GM21723 (cell line): Measurements from ENCODE around the gene SYF2.

Source experiments
- ATAC-seq: cut with Tn5 transposase; IDR thresholded peaks from one replicate; pipeline ENCODE4 v1.9.1; 2021; ENCODE audit warnings: mild to moderate bottlenecking, moderate library complexity; ENCODE audit not compliant: unreplicated experiment

Gene SYF2

DNA sequence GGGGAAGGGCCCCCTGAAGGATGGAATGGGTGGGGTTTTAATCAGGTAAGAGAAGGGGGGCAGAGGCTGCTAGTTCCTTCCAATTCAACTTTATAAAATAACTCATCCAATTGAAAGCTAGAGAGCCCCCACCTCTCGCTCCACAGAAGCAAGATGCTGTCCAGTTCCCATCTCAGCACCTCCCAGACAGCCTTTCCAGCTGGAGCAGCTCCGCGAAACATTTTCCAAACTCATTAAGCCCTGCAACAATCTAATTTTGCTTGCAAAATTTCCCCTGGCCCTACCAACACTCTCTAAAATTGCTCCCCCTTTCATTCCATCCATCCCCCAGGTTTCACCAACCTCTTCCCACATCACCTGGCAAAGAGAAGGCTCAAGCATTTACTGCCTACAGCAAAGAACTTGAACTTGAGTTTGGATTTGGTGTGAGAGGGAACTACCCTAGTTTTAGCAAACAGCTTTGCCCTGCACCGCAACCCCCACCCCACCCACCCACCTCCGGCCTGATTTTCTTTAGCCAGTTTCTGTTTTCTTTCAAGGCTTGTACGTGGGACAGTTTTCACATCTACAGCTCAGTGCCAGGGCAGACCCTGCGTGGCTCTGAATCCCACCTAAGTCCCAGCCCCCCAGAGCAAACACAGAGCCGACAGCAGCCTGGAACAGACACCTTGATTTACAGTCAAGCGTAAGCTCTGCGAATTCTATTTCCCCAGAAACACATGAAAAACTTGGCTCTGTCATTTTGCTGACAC is 46.7 kb downstream of the SYF2 start:
- ATAC-seq = no peak

DNA sequence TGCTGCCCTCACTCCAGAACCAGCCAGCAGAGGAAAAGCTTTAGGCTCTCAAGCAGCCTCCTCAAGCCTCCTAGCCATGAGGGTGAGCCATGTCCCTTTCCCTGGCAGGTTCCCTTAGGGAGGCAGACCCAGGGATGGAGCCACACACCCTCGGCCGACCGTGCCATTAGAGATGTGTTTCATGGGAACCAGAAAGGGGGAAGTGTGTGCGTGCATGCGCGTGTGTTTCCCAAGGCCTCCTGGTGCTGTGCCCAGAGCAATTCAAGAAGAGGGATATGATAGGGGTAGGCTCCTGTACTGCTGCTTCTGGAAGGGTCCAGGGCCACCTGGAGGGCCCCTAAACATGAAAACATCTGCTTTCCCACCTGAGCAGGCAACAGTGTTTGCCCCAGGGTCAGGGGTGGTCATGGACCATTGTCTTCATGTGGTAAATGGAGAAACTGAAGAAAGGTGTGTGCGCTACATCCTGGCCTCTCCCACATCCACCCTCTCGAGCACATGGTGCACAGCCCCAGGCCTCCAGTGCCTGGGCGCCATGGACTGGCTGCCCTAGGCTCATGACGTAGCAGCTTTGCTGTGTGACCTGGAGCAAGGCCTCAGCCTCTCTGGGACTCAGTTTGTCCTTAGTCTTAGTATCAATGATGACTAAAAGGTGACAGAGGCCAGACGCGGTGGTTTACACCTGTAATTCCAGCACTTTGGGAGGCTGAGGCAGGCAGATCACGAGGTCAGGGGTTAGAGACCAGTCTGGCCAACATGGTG is 48.1 kb downstream of the SYF2 start:
- no peak for ATAC-seq

DNA sequence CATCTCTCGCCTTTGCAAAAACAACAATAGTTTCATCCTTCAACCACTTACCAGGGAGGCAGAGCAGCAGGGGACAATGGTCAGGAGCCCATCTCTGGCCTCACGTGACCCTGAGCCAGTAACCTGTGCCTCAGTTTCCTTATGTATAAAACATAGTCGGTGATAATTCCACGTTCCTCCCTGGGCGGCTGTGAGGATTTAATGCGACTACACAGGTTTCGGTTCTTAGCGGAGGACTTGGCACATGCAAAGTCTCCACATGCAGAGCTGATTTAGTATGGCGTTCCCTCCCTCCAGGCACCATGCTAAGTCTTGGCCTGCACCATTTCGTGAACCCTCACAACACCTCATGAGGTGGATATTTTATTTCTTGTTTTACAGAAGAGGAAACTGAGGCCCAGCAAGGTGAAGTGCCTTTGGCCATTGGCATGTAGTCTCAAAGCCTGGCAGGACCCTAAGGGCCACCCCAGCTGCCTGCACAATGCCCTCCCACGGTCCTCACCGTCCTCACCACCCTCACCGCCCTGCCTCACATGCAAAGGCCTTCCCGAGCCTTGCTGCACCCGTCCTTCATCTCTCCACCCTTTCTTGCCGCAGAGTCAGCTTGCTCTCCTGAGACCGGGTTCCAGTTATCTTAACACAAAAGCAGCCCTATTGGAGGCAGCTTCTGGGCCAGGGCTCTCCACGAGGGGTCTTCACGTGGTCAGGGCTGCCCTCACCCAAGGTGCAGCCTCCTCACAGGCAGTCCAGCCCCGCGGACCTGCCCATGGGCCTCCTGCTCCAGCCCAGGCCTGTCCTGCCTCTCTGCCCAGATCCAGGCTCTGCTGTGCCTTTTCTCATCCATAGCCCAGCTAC is 48.9 kb downstream of the SYF2 start:
- no peak for ATAC-seq

DNA sequence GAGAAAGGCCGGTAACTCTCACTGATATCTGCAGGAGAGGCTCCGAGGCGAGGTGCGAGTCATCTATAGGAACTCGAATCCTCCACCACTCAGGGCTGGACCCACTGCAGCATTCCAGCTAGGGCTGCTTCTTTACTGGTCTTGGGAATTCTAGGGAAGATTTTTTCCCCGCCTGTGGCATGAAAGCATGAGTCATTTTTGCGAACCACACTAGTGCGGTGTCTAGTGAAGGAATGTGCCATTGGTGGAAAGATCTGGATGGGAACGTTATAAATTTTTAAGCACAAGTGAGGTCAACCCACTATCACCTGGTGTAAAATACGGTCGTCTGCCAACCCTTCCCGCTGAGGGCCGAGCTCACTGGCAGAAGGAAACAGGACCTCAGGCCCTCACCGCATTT is 49.7 kb downstream of the SYF2 start:
- no peak for ATAC-seq

DNA sequence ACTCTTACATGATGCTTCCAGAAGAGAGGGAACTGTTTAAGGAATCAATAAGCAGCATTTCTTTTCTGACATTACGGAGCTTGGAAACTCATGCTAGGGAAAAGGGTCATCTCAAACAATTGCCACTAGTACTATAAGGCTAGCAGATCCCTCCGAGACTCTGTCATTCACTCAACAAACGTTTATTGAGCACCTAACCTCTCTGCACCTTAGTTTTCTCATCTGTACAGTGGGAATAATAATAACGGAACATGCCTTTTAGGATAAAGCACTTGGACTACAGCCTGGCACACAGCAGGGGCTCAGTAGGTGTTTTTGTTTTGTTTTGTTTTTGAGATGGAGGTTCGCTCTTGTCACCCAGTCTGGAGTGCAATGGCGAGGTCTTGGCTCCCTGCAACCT is 51.3 kb downstream of the SYF2 start:
- ATAC-seq = no peak

DNA sequence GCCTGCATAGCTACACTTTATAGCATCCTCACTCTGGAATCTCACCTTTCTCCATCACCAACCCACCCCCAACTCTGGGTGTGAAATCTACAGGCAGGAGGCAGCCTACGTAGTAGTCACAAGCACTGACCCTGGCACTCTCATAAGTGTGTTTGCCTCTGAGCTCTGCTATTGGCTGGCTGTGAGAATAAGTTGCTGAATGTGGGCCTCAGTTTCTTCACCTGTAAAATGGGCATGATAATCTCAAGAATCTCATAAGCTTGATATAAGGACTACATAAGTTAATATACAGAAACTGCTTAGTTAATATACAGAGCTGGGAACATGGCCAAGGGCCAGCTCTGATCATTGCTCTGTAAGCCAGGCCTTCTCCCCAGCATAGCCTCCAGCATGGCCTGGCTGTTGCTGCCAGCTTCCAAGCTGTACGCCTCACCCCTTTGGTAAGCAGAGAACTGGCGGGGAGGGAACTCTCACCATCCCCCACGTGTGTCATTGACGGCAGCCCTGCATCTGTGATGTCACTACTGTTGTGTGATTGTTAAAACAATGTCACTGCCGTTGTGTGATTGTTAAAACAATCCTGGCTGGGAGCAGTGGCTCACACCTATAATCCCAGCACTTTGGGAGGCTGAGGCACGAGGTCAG is 53.3 kb downstream of the SYF2 start:
- no peak for ATAC-seq

DNA sequence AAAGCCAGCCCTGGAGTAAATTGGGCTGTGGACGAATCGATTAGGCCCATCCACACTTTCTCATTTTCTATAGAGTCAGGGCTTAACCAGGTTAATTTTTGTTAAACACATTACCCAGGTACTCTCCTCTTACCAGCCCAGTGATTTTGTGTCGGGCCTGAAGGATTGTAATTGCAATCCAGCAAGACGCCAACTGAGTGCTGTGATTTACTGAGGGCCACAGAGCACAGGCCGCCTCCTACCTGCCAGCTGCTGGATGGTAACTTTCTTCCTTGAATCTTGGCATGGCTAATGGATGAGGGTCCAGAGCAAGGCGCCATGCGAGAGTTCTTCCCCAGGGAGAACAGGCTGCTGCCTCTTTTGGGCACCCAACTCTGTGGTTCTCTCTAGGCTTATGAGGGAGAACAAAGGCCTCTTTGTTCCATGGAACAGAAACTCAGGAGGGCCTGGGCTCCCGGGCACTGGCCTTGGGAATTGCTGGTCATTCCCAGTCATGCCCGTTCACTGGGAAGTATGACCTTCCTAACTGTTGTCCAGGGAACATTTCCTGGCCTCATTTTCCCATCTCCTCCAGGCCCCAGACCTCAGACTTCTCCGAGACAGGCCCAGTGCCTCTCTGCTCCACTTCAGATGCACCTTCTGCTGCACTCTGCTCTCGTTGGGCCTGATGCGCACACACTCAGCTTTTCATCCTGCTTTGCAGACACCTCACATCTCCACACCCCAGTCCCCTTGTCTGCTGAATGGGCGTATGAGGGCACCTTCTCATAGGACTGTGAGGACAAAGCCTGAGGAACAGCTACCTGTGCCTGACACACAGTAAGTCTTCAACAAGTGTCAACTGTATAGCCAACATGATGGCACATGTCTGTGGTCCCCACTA is 57.3 kb downstream of the SYF2 start:
- no peak for ATAC-seq

DNA sequence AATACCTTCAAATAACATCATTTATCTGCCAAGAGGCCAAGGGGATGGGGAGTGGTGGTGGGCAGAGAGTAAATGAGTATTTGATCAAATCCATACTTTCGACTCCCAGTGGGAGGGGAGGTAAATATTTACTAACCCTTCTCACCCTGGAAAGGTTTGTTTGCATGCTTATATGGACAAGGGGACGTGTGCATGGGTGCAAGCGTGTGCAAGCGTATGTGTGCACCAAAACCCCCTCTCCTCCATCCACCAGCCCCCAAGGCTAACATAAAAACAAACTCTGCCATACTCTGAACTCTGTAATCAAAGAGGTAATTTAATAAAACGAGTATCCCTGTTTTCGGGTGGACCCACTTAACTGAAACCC is 58.0 kb downstream of the SYF2 start:
- no peak for ATAC-seq

DNA sequence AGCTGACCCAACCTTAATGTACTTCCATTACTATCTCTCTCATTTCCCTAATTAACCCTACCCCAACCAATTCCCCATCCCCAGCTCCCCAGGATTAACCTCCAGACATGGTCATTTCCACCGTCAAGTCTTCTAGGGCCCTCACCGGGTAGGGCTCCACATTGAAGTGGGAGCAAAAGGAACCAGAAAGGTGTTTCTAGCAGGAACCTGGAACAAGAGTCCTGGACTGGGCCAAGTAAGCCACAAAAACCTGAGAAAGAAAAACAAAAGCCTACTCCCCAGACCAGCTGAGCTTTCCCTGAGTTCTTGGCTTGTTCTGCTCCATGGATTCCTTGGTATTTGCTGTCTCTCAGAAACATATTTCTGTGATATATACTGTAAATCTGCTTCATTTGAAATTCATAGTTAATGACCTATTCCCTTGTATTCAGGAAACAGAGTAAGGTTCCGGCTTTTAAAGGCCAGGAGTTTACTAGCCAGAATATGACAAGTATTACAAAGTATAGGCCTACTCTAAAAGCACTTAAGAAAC is 58.4 kb downstream of the SYF2 start:
- ATAC-seq = no peak
